H1 (cell line): ENCODE measurements around the gene TEAD3. TPM values are rescaled to one million over a fixed set of nuclear protein-coding genes. Genes with fewer than 3 reads are reported as not detected.

Source experiments
- CTCF ChIA-PET: fragments of 300-600 bp; sonication (Branson Sonifier 250); formaldehyde crosslinking; loops from one replicate; lab custom pipeline; 2021; ENCODE audit not compliant: partially characterized antibody; lab: Charles Lee
- POLR2A ChIA-PET: fragments of 300-600 bp; sonication (Branson Sonifier 250); formaldehyde crosslinking; loops from one replicate; lab custom pipeline; 2021; ENCODE audit warnings: inconsistent platforms; ENCODE audit not compliant: partially characterized antibody; lab: Charles Lee
- DNase-seq, 2 experiments: peaks; one replicate each; pipeline versions ENCODE4 v3.0.0 to v3.0.0-alpha.2; 2010 to 2022; ENCODE audit warnings: low spot score in 2 of 2, low read depth in 1 of 2, mixed read lengths in 1 of 2
- FAIRE-seq: peaks from 2 replicates; lab custom pipeline; 2011; peaks lifted over from hg19 to GRCh38; lab: Jason Lieb, UNC
- H2AFZ ChIP-seq: 2 replicates; pipeline ENCODE4 v1.8.1; 2012; ENCODE audit warnings: low read length, inconsistent platforms
- H2AK5ac ChIP-seq: 2 replicates; pipeline ENCODE4 v1.6.1; 2013; ENCODE audit warnings: low read depth, low read length
- H2BK120ac ChIP-seq: replicated peaks from 2 replicates; pipeline ENCODE3; 2013; ENCODE audit warnings: low read depth, low read length, inconsistent platforms
- H2BK12ac ChIP-seq: 2 replicates; pipeline ENCODE4 v1.6.1; 2013; ENCODE audit warnings: low read depth, low read length
- H2BK15ac ChIP-seq: 2 replicates; pipeline ENCODE4 v1.6.1; 2013; ENCODE audit warnings: low read length
- H2BK20ac ChIP-seq: 2 replicates; pipeline ENCODE4 v1.6.1; 2013; ENCODE audit warnings: low read length
- H2BK5ac ChIP-seq: 2 replicates; pipeline ENCODE4 v1.6.1; 2013; ENCODE audit warnings: low read depth, low read length
- H3K14ac ChIP-seq: 2 replicates; pipeline ENCODE4 v1.6.1; 2013; ENCODE audit warnings: inconsistent platforms; ENCODE audit not compliant: insufficient read length
- H3K18ac ChIP-seq: 2 replicates; pipeline ENCODE4 v1.6.1; 2013; ENCODE audit warnings: low read length; ENCODE audit errors: extremely low read depth
- H3K23ac ChIP-seq: 2 replicates; pipeline ENCODE4 v1.6.1; 2013; ENCODE audit warnings: inconsistent platforms; ENCODE audit not compliant: insufficient read length
- H3K23me2 ChIP-seq: 2 replicates; pipeline ENCODE4 v1.6.1; 2013; ENCODE audit warnings: low read depth, low read length
- H3K27ac ChIP-seq: 2 replicates; pipeline ENCODE4 v1.6.1; 2011; ENCODE audit warnings: low read depth, low read length, inconsistent platforms
- H3K27me3 ChIP-seq, 4 experiments: replicated peaks in 1 of 4; 1 replicate in 1 of 4; 2 replicates in 3 of 4; pipeline versions ENCODE4 v1.6.1 to v1.8.1; 2011 to 2013; ENCODE audit warnings: low read length in 3 of 4, mild to moderate bottlenecking in 3 of 4, inconsistent platforms in 2 of 4, mixed read lengths in 2 of 4, moderate library complexity in 1 of 4; ENCODE audit not compliant: control insufficient read depth in 3 of 4, insufficient read depth in 3 of 4; ENCODE audit errors: extremely low read depth in 1 of 4
- H3K36me3 ChIP-seq, 4 experiments: 2 replicates each; pipeline versions ENCODE4 v1.6.1 to v1.8.1; 2011 to 2013; ENCODE audit warnings: mild to moderate bottlenecking in 4 of 4, low read length in 3 of 4, moderate library complexity in 2 of 4, control low read depth in 1 of 4, inconsistent platforms in 1 of 4; ENCODE audit not compliant: insufficient read depth in 4 of 4, control insufficient read depth in 2 of 4
- H3K4ac ChIP-seq: replicated peaks from 2 replicates; pipeline ENCODE3; 2013; ENCODE audit warnings: low read length, low read depth, mixed read lengths, inconsistent platforms; ENCODE audit not compliant: insufficient read length
- H3K4me1 ChIP-seq, 4 experiments: replicated peaks in 1 of 4; 1 replicate in 1 of 4; 2 replicates in 3 of 4; pipeline versions ENCODE4 v1.6.1 to v1.8.1; 2011 to 2013; ENCODE audit warnings: low read length in 3 of 4, inconsistent platforms in 2 of 4, mixed read lengths in 1 of 4; ENCODE audit not compliant: insufficient read depth in 4 of 4, control insufficient read depth in 3 of 4
- H3K4me2 ChIP-seq, 2 experiments: 2 replicates each; pipeline versions ENCODE4 v1.6.1 to v1.8.1; 2011 to 2013; ENCODE audit warnings: low read depth in 2 of 2, low read length in 2 of 2, control low read depth in 1 of 2, inconsistent platforms in 1 of 2, mild to moderate bottlenecking in 1 of 2; ENCODE audit not compliant: insufficient read depth in 1 of 2
- H3K4me3 ChIP-seq, 4 experiments: fragments of 200-600, 300-600 bp in 1 of 4; sonication (generic), shearing (Covaris generic), sonication (Bioruptor Twin) in 1 of 4; 2 replicates each; pipeline versions ENCODE4 v1.5.1 to v1.8.1; 2011 to 2016; ENCODE audit warnings: low read length in 4 of 4, low read depth in 3 of 4, control low read depth in 2 of 4, inconsistent platforms in 2 of 4, mild to moderate bottlenecking in 2 of 4, mixed read lengths in 1 of 4, moderate library complexity in 1 of 4; ENCODE audit not compliant: insufficient read depth in 2 of 4; ENCODE audit errors: extremely low read depth in 1 of 4
- H3K56ac ChIP-seq: replicated peaks from 2 replicates; pipeline ENCODE3; 2013; ENCODE audit warnings: low read depth, mild to moderate bottlenecking, mixed read lengths, low read length, inconsistent platforms; ENCODE audit not compliant: insufficient read length
- H3K79me1 ChIP-seq: 2 replicates; pipeline ENCODE4 v1.6.1; 2013; ENCODE audit warnings: low read depth, low read length, control low read depth
- H3K79me2 ChIP-seq, 2 experiments: 2 replicates each; pipeline versions ENCODE4 v1.6.1 to v1.8.1; 2012 to 2013; ENCODE audit warnings: low read length in 2 of 2, mild to moderate bottlenecking in 2 of 2, inconsistent platforms in 1 of 2; ENCODE audit not compliant: insufficient read depth in 2 of 2, control insufficient read depth in 1 of 2
- H3K9ac ChIP-seq, 4 experiments: replicated peaks in 1 of 4; 1 replicate in 1 of 4; 2 replicates in 3 of 4; pipeline versions ENCODE4 v1.6.1 to v1.8.1; 2011 to 2013; ENCODE audit warnings: low read depth in 3 of 4, low read length in 3 of 4, control low read depth in 2 of 4, mild to moderate bottlenecking in 2 of 4, moderate library complexity in 2 of 4, inconsistent platforms in 1 of 4; ENCODE audit errors: extremely low read depth in 1 of 4
- H3K9me3 ChIP-seq, 2 experiments: 2 replicates each; pipeline versions ENCODE4 v1.6.1 to v1.8.1; 2012 to 2013; ENCODE audit warnings: mild to moderate bottlenecking in 2 of 2, moderate library complexity in 2 of 2, control low read depth in 1 of 2, inconsistent platforms in 1 of 2, low read depth in 1 of 2, low read length in 1 of 2, mixed read lengths in 1 of 2; ENCODE audit not compliant: insufficient read depth in 2 of 2
- H4K20me1 ChIP-seq, 2 experiments: replicated peaks in 1 of 2; 2 replicates each; pipeline versions ENCODE3 to v1.8.1; 2011 to 2013; ENCODE audit warnings: inconsistent platforms in 2 of 2, low read length in 2 of 2, mild to moderate bottlenecking in 1 of 2; ENCODE audit not compliant: insufficient read depth in 2 of 2, control insufficient read depth in 1 of 2
- H4K5ac ChIP-seq: 2 replicates; pipeline ENCODE4 v1.6.1; 2013; ENCODE audit warnings: low read length, low read depth, mixed read lengths, inconsistent platforms; ENCODE audit not compliant: insufficient read length
- H4K8ac ChIP-seq: 2 replicates; pipeline ENCODE4 v1.8.0; 2013; ENCODE audit warnings: mild to moderate bottlenecking, moderate library complexity, low read length, inconsistent platforms; ENCODE audit not compliant: insufficient read depth; ENCODE audit errors: extremely low read depth
- H4K91ac ChIP-seq: replicated peaks from 2 replicates; pipeline ENCODE3; 2013; ENCODE audit warnings: low read length, mixed read lengths, inconsistent platforms; ENCODE audit not compliant: insufficient read length
- EP300 ChIP-seq, 2 experiments: IDR thresholded peaks; 1 replicate in 1 of 2; 2 replicates in 1 of 2; pipeline ENCODE4 v1.6.1; 2011 to 2012; ENCODE audit warnings: low read depth in 2 of 2, low read length in 2 of 2, mild to moderate bottlenecking in 2 of 2, borderline replicate concordance in 1 of 2, inconsistent platforms in 1 of 2, moderate library complexity in 1 of 2
- KDM1A ChIP-seq: fragments of 200-600, 300-600 bp; sonication (generic); IDR thresholded peaks from 2 replicates; pipeline ENCODE4 v1.7.1; 2016; ENCODE audit warnings: mild to moderate bottlenecking, low read length, borderline replicate concordance
- WGBS, 2 experiments: shearing (Covaris generic) in 1 of 2; methylation state at CpG; one replicate each; pipeline versions ENCODE4 v1.1.6 to v1.1.7; 2013 to 2015; ENCODE audit warnings: low lambda C conversion rate in 2 of 2, mixed read lengths in 2 of 2, inconsistent platforms in 1 of 2, low coverage in 1 of 2, missing lambda C conversion rate in 1 of 2; ENCODE audit not compliant: insufficient replicate concordance in 2 of 2, insufficient coverage in 1 of 2, insufficient read length in 1 of 2; ENCODE audit errors: extremely low coverage in 1 of 2, missing lambda C conversion rate in 1 of 2; 5-methylcytosine and 5-hydroxymethylcytosine counted together
- polyA plus RNA-seq, 7 experiments: library from polyadenylated mRNA; depleted of rRNA in 3 of 7; stranded (reverse) in 5 of 7; unstranded in 2 of 7; fragments of >200 nt in 5 of 7; fragments of 200-250 nt in 2 of 7; gene quantifications; 1 replicate in 5 of 7; 2 replicates in 1 of 7; 4 replicates in 1 of 7; pipeline versions ENCODE4 v1.2.1 to v1.2.3, GENCODE V29; 2011 to 2013; ENCODE audit warnings: missing spikeins in 2 of 7, mixed read lengths in 2 of 7
- total RNA-seq: library from RNA; stranded (reverse); fragmentation: NEBNext Ultra II Directional; extraction: Animal tissue kit (Norgen Biotek cat#: 25700); gene quantifications from 2 replicates; pipeline ENCODE4 v1.2.1, GENCODE V29; 2021

Gene TEAD3
- total and polyA plus RNA-seq, 2 of the 8 experiments (the other 6 are each of a cell fraction or from before 2014, with no cell fraction given): 20.1 to 28.7 TPM

DNA sequence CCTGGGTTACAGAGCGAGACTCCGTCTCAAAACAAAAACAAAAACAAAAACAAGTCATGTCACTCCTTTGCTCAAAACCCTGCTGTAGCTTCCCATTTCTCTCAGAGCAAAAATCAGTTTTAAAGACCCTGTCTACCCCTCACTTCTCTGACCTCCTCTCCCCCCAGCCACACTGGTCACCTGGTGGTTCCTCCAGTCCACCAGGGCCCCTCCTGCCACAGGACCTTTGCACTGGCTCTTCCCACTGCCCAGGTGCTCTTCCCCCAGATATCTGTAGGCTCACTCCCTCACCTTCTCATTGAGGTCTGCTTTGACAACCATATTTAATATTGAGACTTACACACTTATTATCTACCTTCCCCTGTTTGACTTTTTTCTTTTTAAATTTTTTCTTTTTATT lies 4.9 kb upstream of the TEAD3 start:
- H3K36me3 ChIP-seq: no peaks in the 10 kb centered on the region
- no peak overlapping the region for H2BK12ac ChIP-seq
- H4K91ac ChIP-seq: no peak overlapping the region
- H4K5ac ChIP-seq: no peak overlapping the region
- H3K18ac ChIP-seq: no peak overlapping the region
- no peaks in the 10 kb centered on the region for H3K9me3 ChIP-seq
- no peak overlapping the region for H3K4me3 ChIP-seq
- no peak overlapping the region for H2AK5ac ChIP-seq
- H3K79me2 ChIP-seq: no peaks in the 10 kb centered on the region
- ChIA-PET CTCF (interaction anchor here (0.7 to 1.4 kb wide), 6 partner anchors 15 to 287 kb away, joined by 3 to 6 read pairs (median 4); no protein-coding TSS in a partner anchor), POLR2A (interaction anchor here (0.6 to 37.6 kb wide), 6 partner anchors 15 to 57 kb away, joined by 3 to 1319 read pairs (median 3); partner anchors contain the start of gene RPL10A)
- H3K14ac ChIP-seq: no peak overlapping the region
- H2BK15ac ChIP-seq: no peak overlapping the region
- no peak overlapping the region for H2BK20ac ChIP-seq
- FAIRE-seq (no peak), DNase-seq (no peak)
- no peak overlapping the region for H3K9ac ChIP-seq
- TF ChIP-seq KDM1A (peak; percentile 89), EP300 (IDR thresholded peaks at IDR 0.05; ENCODE audit: borderline replicate concordance in 1 of 2, low read depth in 2 of 2, low read length in 2 of 2) (no peak)
- no peak overlapping the region for H2AFZ ChIP-seq
- H3K23ac ChIP-seq: no peak overlapping the region
- H3K27me3 ChIP-seq: peaks cover 0 to 8% (median 3%) of the 10 kb centered on the region in 4 experiments; a peak in 4 of 7 replicates
- H3K56ac ChIP-seq: no peak overlapping the region
- no peak overlapping the region for H2BK5ac ChIP-seq
- H4K8ac ChIP-seq: no peak overlapping the region
- H3K23me2 ChIP-seq: peaks cover 6% of the 10 kb centered on the region; the same call in 1 of the 2 replicates
- H4K20me1 ChIP-seq: no peaks in the 10 kb centered on the region
- WGBS, 2 experiments: 100% methylated on average over 2 of the region's 2 CpGs; no CpG with 5 or more reads in 1 of the 2 experiments
- peaks cover 0 to 20% (median 11%) of the 10 kb centered on the region in 4 experiments; a peak in 6 of 7 replicates for H3K4me1 ChIP-seq
- no peak overlapping the region for H2BK120ac ChIP-seq
- H3K27ac ChIP-seq: no peak overlapping the region
- H3K4ac ChIP-seq: no peak overlapping the region
- H3K4me2 ChIP-seq: no peak overlapping the region
- no peaks in the 10 kb centered on the region for H3K79me1 ChIP-seq
